HEK293 (cell line): ENCODE data around the gene ART1.

Experiments used
- CTCF ChIA-PET: fragments of 350-600 bp; formaldehyde crosslinking; extraction: SDS; loops from one replicate; lab custom pipeline; 2021; ENCODE audit warnings: antibody characterized with exemption; lab: Yijun Ruan, JAX
- POLR2A ChIA-PET: fragments of 300-600 bp; formaldehyde crosslinking; extraction: SDS; loops from one replicate; lab custom pipeline; 2020; ENCODE audit warnings: antibody characterized with exemption, inconsistent platforms; lab: Yijun Ruan, JAX
- H3K27ac ChIP-seq: fragments of 200-500 bp; sonication (Bioruptor generic); 2 replicates; pipeline ENCODE4 v1.5.1; 2014; ENCODE audit warnings: low read depth, low read length, control low read depth, inconsistent platforms; ENCODE audit errors: extremely low read depth
- H3K36me3 ChIP-seq, 2 experiments: fragments of 200-500 bp in 1 of 2; sonication (Bioruptor generic) in 1 of 2; 1 replicate in 1 of 2; 2 replicates in 1 of 2; pipeline ENCODE4 v1.5.1; 2014 to 2017; ENCODE audit warnings: inconsistent platforms in 2 of 2, low read length in 2 of 2; ENCODE audit not compliant: control insufficient read depth in 2 of 2, insufficient read depth in 1 of 2
- H3K4me1 ChIP-seq: fragments of 200-500 bp; sonication (Bioruptor generic); 2 replicates; pipeline ENCODE4 v1.5.1; 2014; ENCODE audit warnings: mild to moderate bottlenecking, low read length, inconsistent platforms; ENCODE audit not compliant: control insufficient read depth, insufficient read depth
- H3K4me3 ChIP-seq: 2 replicates; pipeline ENCODE4 v1.5.1; 2011; ENCODE audit warnings: low read depth, mild to moderate bottlenecking, control low read depth, low read length, moderate library complexity
- H3K9me3 ChIP-seq: fragments of 200-500 bp; sonication (Bioruptor generic); 2 replicates; pipeline ENCODE4 v1.5.1; 2014; ENCODE audit warnings: low read depth, low read length, inconsistent platforms; ENCODE audit not compliant: control insufficient read depth, insufficient read depth
- KLF10 ChIP-seq: fragments of 450-650 bp; IDR thresholded peaks from 2 replicates; pipeline ENCODE4 v1.5.1; 2018; ENCODE audit warnings: missing biosample characterization, mild to moderate bottlenecking, missing genetic modification characterization
- PRDM1 ChIP-seq: fragments of 450-650 bp; formaldehyde crosslinking; IDR thresholded peaks from 2 replicates; pipeline ENCODE4; 2016; ENCODE audit warnings: missing biosample characterization, missing genetic modification characterization
- REPIN1 ChIP-seq: fragments of 450-650 bp; formaldehyde crosslinking; IDR thresholded peaks from 2 replicates; pipeline ENCODE4 v1.5.1; 2017; ENCODE audit warnings: missing biosample characterization, missing genetic modification characterization, low read depth
- SCRT1 ChIP-seq: fragments of 450-650 bp; formaldehyde crosslinking; IDR thresholded peaks from 2 replicates; pipeline ENCODE4 v1.5.1; 2016; ENCODE audit warnings: missing biosample characterization, missing genetic modification characterization, borderline replicate concordance
- SP7 ChIP-seq: fragments of 450-650 bp; formaldehyde crosslinking; IDR thresholded peaks from 2 replicates; pipeline ENCODE4 v1.5.1; 2016; ENCODE audit warnings: missing biosample characterization, missing genetic modification characterization
- ZNF214 ChIP-seq: fragments of 450-650 bp; formaldehyde crosslinking; IDR thresholded peaks from 2 replicates; pipeline ENCODE4 v1.5.1; 2017; ENCODE audit warnings: missing biosample characterization, mild to moderate bottlenecking, missing genetic modification characterization, borderline replicate concordance
- ZNF221 ChIP-seq: fragments of 450-650 bp; formaldehyde crosslinking; IDR thresholded peaks from 2 replicates; pipeline ENCODE4 v1.5.1; 2017; ENCODE audit warnings: missing biosample characterization, missing genetic modification characterization, borderline replicate concordance
- ZNF350 ChIP-seq: fragments of 450-650 bp; formaldehyde crosslinking; IDR thresholded peaks from 2 replicates; pipeline ENCODE4 v1.5.0; 2017; ENCODE audit warnings: missing biosample characterization, mild to moderate bottlenecking, missing genetic modification characterization
- ZNF394 ChIP-seq: fragments of 450-650 bp; formaldehyde crosslinking; IDR thresholded peaks from 2 replicates; pipeline ENCODE4 v1.5.1; 2016; ENCODE audit warnings: missing biosample characterization, missing genetic modification characterization, mild to moderate bottlenecking, moderate library complexity, borderline replicate concordance
- ZNF585B ChIP-seq: fragments of 450-650 bp; formaldehyde crosslinking; IDR thresholded peaks from 2 replicates; pipeline ENCODE4 v1.5.1; 2016; ENCODE audit warnings: missing biosample characterization, missing genetic modification characterization
- ZNF596 ChIP-seq: fragments of 450-650 bp; IDR thresholded peaks from 2 replicates; pipeline ENCODE4 v1.5.0; 2018; ENCODE audit warnings: missing biosample characterization, mild to moderate bottlenecking, missing genetic modification characterization, moderate library complexity
- ZNF610 ChIP-seq: fragments of 450-650 bp; formaldehyde crosslinking; IDR thresholded peaks from 2 replicates; pipeline ENCODE4 v1.5.1; 2016; ENCODE audit warnings: missing biosample characterization, missing genetic modification characterization, borderline replicate concordance
- ZNF654 ChIP-seq: fragments of 450-650 bp; formaldehyde crosslinking; IDR thresholded peaks from 2 replicates; pipeline ENCODE4 v1.5.1; 2016; ENCODE audit warnings: low read depth, missing biosample characterization, missing genetic modification characterization
- ZNF707 ChIP-seq: fragments of 450-650 bp; formaldehyde crosslinking; IDR thresholded peaks from 2 replicates; pipeline ENCODE4 v1.5.1; 2016; ENCODE audit warnings: missing biosample characterization, missing genetic modification characterization
- ZNF785 ChIP-seq: fragments of 450-650 bp; formaldehyde crosslinking; IDR thresholded peaks from 2 replicates; pipeline ENCODE4 v1.5.1; 2016; ENCODE audit warnings: missing biosample characterization, missing genetic modification characterization
- ZNF791 ChIP-seq: fragments of 450-650 bp; formaldehyde crosslinking; IDR thresholded peaks from 2 replicates; pipeline ENCODE4 v1.5.1; 2016; ENCODE audit warnings: missing biosample characterization, missing genetic modification characterization
- ZXDB ChIP-seq: fragments of 450-650 bp; formaldehyde crosslinking; IDR thresholded peaks from 2 replicates; pipeline ENCODE4 v1.5.1; 2016; ENCODE audit warnings: missing biosample characterization, missing genetic modification characterization
- TF ChIP-seq, protein P1 (sequence below): fragments of 450-650 bp; formaldehyde crosslinking; IDR thresholded peaks from 2 replicates; pipeline ENCODE4 v1.5.1; 2016; ENCODE audit warnings: missing biosample characterization, missing genetic modification characterization
- TF ChIP-seq, protein P2 (sequence below): fragments of 450-650 bp; formaldehyde crosslinking; IDR thresholded peaks from 2 replicates; pipeline ENCODE4 v1.5.1; 2016; ENCODE audit warnings: missing biosample characterization, missing genetic modification characterization
- TF ChIP-seq, protein P3 (sequence below): fragments of 450-650 bp; IDR thresholded peaks from 2 replicates; pipeline ENCODE4 v1.5.1; 2018; ENCODE audit warnings: missing biosample characterization, missing genetic modification characterization
- TF ChIP-seq, protein P4 (sequence below): fragments of 450-650 bp; formaldehyde crosslinking; IDR thresholded peaks from 2 replicates; pipeline ENCODE4 v1.5.1; 2017; ENCODE audit warnings: missing biosample characterization, missing genetic modification characterization
- TF ChIP-seq, protein P5 (sequence below): fragments of 450-650 bp; formaldehyde crosslinking; IDR thresholded peaks from 2 replicates; pipeline ENCODE4 v1.5.1; 2016; ENCODE audit warnings: missing biosample characterization, missing genetic modification characterization

ART1 gene

DNA sequence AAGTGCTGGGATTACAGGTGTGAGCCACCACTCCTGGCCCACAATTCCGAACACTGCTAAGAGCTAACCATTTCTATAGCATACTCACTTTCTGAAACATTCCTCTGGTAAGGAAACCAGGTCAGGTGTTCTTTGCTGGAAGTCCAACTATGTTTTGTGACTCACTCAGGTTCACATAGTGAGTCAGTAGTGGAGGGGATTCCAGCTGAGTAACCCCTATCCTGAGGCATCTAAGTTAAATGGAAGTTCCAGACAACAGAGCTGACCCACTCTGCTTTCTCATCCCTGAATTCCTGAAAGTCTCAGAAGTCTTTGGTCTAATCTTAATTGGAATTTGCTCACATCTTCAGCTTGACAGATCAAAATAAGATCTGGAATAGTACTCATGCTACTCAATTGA is 29.3 kb downstream of the ART1 start:
- Histone ChIP-seq H3K9me3 (no peaks in the 10 kb centered on the region), H3K27ac (no peak overlapping the region), H3K36me3 (peaks cover 13 to 99% of the 10 kb centered on the region in 2 experiments), H3K4me3 (no peak overlapping the region), H3K4me1 (no peaks in the 10 kb centered on the region)
- CTCF ChIA-PET = interaction anchor here (0.8 to 1.0 kb wide), 2 partner anchors 24 to 135 kb away, joined by 3 read pairs; partner anchors contain the start of gene PGAP2
- POLR2A ChIA-PET = no interaction called here
- no peak for TF ChIP-seq REPIN1 (tag by site-specific recombination)
- no peak for TF ChIP-seq ZNF791
- no peak for TF ChIP-seq ZNF610 (tag by site-specific recombination)
- TF ChIP-seq ZNF214 (tag by site-specific recombination) = no peak
- TF ChIP-seq ZNF785 (tag by site-specific recombination) = no peak
- no peak for TF ChIP-seq SCRT1 (tag by site-specific recombination)

DNA sequence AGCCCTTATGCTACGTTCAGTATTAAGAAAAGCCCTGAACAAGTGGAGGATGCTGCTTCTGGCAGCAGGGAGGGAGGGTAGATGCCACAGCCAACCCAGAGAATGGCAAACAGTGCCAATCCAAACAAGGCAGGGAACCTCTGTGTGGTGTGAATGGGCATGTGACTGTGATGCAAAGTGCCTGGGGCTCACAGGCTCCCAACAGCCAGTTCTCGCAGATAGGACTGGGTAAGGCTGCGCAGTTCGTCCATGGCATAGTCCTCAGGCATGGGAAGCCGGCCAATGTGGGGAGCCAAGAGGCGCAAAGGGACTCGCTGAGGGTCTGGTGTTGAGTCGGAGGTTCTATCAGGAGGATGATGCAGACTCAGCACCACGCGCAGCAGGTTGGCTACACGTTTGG is 31.0 kb downstream of the ART1 start:
- ChIA-PET CTCF (no interaction called here), POLR2A (no interaction called here)
- no peak overlapping the region for H3K4me3 ChIP-seq
- no peak overlapping the region for H3K27ac ChIP-seq
- no peaks in the 10 kb centered on the region for H3K9me3 ChIP-seq
- no peaks in the 10 kb centered on the region for H3K4me1 ChIP-seq
- TF ChIP-seq ZNF707 (tag by site-specific recombination) (no peak), ZNF596 (no peak), ZXDB (tag by site-specific recombination) (no peak), ZNF221 (no peak), ZNF585B (tag by site-specific recombination) (no peak), KLF10 (no peak), ZNF350 (tag by site-specific recombination) (no peak), ZNF654 (no peak), ZNF394 (no peak), SP7 (tag by site-specific recombination) (no peak), PRDM1 (tag by site-specific recombination) (no peak)
- TF ChIP-seq, protein P1, sequence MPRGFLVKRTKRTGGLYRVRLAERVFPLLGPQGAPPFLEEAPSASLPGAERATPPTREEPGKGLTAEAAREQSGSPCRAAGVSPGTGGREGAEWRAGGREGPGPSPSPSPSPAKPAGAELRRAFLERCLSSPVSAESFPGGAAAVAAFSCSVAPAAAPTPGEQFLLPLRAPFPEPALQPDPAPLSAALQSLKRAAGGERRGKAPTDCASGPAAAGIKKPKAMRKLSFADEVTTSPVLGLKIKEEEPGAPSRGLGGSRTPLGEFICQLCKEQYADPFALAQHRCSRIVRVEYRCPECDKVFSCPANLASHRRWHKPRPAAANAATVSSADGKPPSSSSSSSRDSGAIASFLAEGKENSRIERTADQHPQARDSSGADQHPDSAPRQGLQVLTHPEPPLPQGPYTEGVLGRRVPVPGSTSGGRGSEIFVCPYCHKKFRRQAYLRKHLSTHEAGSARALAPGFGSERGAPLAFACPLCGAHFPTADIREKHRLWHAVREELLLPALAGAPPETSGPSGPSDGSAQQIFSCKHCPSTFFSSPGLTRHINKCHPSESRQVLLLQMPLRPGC (tag by site-specific recombination) = no peak
- TF ChIP-seq, protein P2, sequence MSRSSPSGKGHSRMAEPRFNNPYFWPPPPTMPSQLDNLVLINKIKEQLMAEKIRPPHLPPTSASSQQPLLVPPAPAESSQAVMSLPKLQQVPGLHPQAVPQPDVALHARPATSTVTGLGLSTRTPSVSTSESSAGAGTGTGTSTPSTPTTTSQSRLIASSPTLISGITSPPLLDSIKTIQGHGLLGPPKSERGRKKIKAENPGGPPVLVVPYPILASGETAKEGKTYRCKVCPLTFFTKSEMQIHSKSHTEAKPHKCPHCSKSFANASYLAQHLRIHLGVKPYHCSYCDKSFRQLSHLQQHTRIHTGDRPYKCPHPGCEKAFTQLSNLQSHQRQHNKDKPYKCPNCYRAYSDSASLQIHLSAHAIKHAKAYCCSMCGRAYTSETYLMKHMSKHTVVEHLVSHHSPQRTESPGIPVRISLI (tag by site-specific recombination) = no peak
- TF ChIP-seq, protein P3, sequence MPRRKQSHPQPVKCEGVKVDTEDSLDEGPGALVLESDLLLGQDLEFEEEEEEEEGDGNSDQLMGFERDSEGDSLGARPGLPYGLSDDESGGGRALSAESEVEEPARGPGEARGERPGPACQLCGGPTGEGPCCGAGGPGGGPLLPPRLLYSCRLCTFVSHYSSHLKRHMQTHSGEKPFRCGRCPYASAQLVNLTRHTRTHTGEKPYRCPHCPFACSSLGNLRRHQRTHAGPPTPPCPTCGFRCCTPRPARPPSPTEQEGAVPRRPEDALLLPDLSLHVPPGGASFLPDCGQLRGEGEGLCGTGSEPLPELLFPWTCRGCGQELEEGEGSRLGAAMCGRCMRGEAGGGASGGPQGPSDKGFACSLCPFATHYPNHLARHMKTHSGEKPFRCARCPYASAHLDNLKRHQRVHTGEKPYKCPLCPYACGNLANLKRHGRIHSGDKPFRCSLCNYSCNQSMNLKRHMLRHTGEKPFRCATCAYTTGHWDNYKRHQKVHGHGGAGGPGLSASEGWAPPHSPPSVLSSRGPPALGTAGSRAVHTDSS (tag by site-specific recombination) = no peak
- TF ChIP-seq, protein P4, sequence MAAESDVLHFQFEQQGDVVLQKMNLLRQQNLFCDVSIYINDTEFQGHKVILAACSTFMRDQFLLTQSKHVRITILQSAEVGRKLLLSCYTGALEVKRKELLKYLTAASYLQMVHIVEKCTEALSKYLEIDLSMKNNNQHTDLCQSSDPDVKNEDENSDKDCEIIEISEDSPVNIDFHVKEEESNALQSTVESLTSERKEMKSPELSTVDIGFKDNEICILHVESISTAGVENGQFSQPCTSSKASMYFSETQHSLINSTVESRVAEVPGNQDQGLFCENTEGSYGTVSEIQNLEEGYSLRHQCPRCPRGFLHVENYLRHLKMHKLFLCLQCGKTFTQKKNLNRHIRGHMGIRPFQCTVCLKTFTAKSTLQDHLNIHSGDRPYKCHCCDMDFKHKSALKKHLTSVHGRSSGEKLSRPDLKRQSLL = no peak
- TF ChIP-seq, protein P5, sequence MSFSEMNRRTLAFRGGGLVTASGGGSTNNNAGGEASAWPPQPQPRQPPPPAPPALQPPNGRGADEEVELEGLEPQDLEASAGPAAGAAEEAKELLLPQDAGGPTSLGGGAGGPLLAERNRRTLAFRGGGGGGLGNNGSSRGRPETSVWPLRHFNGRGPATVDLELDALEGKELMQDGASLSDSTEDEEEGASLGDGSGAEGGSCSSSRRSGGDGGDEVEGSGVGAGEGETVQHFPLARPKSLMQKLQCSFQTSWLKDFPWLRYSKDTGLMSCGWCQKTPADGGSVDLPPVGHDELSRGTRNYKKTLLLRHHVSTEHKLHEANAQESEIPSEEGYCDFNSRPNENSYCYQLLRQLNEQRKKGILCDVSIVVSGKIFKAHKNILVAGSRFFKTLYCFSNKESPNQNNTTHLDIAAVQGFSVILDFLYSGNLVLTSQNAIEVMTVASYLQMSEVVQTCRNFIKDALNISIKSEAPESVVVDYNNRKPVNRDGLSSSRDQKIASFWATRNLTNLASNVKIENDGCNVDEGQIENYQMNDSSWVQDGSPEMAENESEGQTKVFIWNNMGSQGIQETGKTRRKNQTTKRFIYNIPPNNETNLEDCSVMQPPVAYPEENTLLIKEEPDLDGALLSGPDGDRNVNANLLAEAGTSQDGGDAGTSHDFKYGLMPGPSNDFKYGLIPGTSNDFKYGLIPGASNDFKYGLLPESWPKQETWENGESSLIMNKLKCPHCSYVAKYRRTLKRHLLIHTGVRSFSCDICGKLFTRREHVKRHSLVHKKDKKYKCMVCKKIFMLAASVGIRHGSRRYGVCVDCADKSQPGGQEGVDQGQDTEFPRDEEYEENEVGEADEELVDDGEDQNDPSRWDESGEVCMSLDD (tag by site-specific recombination) = no peak
- H3K36me3 ChIP-seq = peaks cover 13 to 99% of the 10 kb centered on the region in 2 experiments
